ENCODE results near the gene LARP4. TPM values are rescaled to one million over a fixed set of nuclear protein-coding genes. Genes with fewer than 3 reads are reported as not detected.

LARP4 gene
- total and polyA plus RNA-seq, 2 donors (not counting 1 experiment from before 2014, with no cell fraction given), result 33.9 TPM

DNA sequence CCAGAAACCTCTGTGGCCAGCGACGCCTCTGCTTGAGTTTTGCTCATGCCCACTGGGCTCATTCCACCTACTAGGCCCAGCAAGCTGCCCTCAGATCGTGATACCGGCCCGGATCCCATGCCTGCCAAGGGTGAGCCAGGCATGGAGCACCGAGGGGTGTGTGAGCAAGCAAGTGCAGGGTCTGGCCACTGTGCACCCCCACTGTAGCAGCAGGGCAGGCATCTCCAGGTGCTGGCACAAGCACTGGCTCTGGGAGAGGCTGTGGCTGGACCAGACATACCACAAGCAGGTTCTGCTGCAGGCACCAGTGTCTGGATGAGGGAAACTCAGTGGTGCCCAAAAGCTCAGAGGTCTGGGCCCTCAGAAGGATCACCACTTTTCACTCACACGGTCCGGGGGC, 24.9 kb upstream of the LARP4 start:
- Histone ChIP-seq H3K9me3 (ENCODE audit: control insufficient read depth, insufficient read depth, low read depth, low read length) (no peaks in the 10 kb centered on the region), H4K20me1 (ENCODE audit: control insufficient read depth, extremely low read depth, insufficient read depth, low read length) (no peaks in the 10 kb centered on the region), H2AFZ (ENCODE audit: low read length) (no peak overlapping the region), H3K27ac (ENCODE audit: insufficient read depth, low read length) (no peak overlapping the region), H3K4me1 (ENCODE audit: control insufficient read depth, extremely low read depth, insufficient read depth, low read length) (no peaks in the 10 kb centered on the region), H3K9ac (ENCODE audit: insufficient read depth, low read length) (no peak overlapping the region), H3K27me3 (ENCODE audit: control insufficient read depth, insufficient read depth, low read length) (no peaks in the 10 kb centered on the region), H3K4me2 (ENCODE audit: extremely low read depth, insufficient read depth, low read length) (no peak overlapping the region), H3K36me3 (ENCODE audit: control insufficient read depth, insufficient read depth, low read length) (no peaks in the 10 kb centered on the region), H3K4me3 (replicated peaks in 1 of 4; ENCODE audit: control extremely low read depth in 1 of 4, insufficient read depth in 1 of 4, low read depth in 3 of 4, low read length in 4 of 4) (no peak overlapping the region), H3K79me2 (ENCODE audit: control insufficient read depth, insufficient read depth, low read length) (no peaks in the 10 kb centered on the region)
- DNase-seq (ENCODE audit: low read depth in 2 of 2), result no peak
- TF ChIP-seq, protein P1, sequence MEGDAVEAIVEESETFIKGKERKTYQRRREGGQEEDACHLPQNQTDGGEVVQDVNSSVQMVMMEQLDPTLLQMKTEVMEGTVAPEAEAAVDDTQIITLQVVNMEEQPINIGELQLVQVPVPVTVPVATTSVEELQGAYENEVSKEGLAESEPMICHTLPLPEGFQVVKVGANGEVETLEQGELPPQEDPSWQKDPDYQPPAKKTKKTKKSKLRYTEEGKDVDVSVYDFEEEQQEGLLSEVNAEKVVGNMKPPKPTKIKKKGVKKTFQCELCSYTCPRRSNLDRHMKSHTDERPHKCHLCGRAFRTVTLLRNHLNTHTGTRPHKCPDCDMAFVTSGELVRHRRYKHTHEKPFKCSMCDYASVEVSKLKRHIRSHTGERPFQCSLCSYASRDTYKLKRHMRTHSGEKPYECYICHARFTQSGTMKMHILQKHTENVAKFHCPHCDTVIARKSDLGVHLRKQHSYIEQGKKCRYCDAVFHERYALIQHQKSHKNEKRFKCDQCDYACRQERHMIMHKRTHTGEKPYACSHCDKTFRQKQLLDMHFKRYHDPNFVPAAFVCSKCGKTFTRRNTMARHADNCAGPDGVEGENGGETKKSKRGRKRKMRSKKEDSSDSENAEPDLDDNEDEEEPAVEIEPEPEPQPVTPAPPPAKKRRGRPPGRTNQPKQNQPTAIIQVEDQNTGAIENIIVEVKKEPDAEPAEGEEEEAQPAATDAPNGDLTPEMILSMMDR (conservative IDR thresholded peaks at IDR 0.05 in 1 of 2, IDR thresholded peaks at IDR 0.05 in 1 of 2; ENCODE audit: low read depth in 1 of 2, low read length in 2 of 2), result no peak
- TF ChIP-seq EZH2 (IDR thresholded peaks at IDR 0.05; ENCODE audit: low read length, missing control alignments), result no peak

- H3K4me1 ChIP-seq (ENCODE audit: control insufficient read depth, extremely low read depth, insufficient read depth, low read length), result no peaks in the 10 kb centered on the region
- no peak for DNase-seq (ENCODE audit: low read depth in 2 of 2)
- H3K27me3 ChIP-seq (ENCODE audit: control insufficient read depth, insufficient read depth, low read length), result no peaks in the 10 kb centered on the region
- no peaks in the 10 kb centered on the region for H3K36me3 ChIP-seq (ENCODE audit: control insufficient read depth, insufficient read depth, low read length)
- no peaks in the 10 kb centered on the region for H3K79me2 ChIP-seq (ENCODE audit: control insufficient read depth, insufficient read depth, low read length)
- H3K27ac ChIP-seq (ENCODE audit: insufficient read depth, low read length), result no peak overlapping the region
- TF ChIP-seq, protein P1 (conservative IDR thresholded peaks at IDR 0.05 in 1 of 2, IDR thresholded peaks at IDR 0.05 in 1 of 2; ENCODE audit: low read depth in 1 of 2, low read length in 2 of 2), result no peak
- no peaks in the 10 kb centered on the region for H4K20me1 ChIP-seq (ENCODE audit: control insufficient read depth, extremely low read depth, insufficient read depth, low read length)
- H3K9ac ChIP-seq (ENCODE audit: insufficient read depth, low read length), result no peak overlapping the region
- no peaks in the 10 kb centered on the region for H3K9me3 ChIP-seq (ENCODE audit: control insufficient read depth, insufficient read depth, low read depth, low read length)
- no peak overlapping the region for H3K4me2 ChIP-seq (ENCODE audit: extremely low read depth, insufficient read depth, low read length)
- H3K4me3 ChIP-seq (replicated peaks in 1 of 4; ENCODE audit: control extremely low read depth in 1 of 4, insufficient read depth in 1 of 4, low read depth in 3 of 4, low read length in 4 of 4), result no peak overlapping the region
- H2AFZ ChIP-seq (ENCODE audit: low read length), result no peak overlapping the region
Measured at GRCh38 chr12:50380761-50381325, 19.8 kb upstream of the LARP4 start.

- peaks cover 13% of the 10 kb centered on the region for H3K4me1 ChIP-seq (ENCODE audit: control insufficient read depth, extremely low read depth, insufficient read depth, low read length)
- H3K36me3 ChIP-seq (ENCODE audit: control insufficient read depth, insufficient read depth, low read length), result no peaks in the 10 kb centered on the region
- no peak overlapping the region for H3K9ac ChIP-seq (ENCODE audit: insufficient read depth, low read length)
- no peaks in the 10 kb centered on the region for H4K20me1 ChIP-seq (ENCODE audit: control insufficient read depth, extremely low read depth, insufficient read depth, low read length)
- H3K79me2 ChIP-seq (ENCODE audit: control insufficient read depth, insufficient read depth, low read length), result no peaks in the 10 kb centered on the region
- peak in 1 of 2 donors; percentile 56 for DNase-seq (ENCODE audit: low read depth in 2 of 2)
- peak overlapping the region; percentile 61 for H2AFZ ChIP-seq (ENCODE audit: low read length)
- no peak for TF ChIP-seq EZH2 (IDR thresholded peaks at IDR 0.05; ENCODE audit: low read length, missing control alignments)
- TF ChIP-seq, protein P1 (conservative IDR thresholded peaks at IDR 0.05 in 1 of 2, IDR thresholded peaks at IDR 0.05 in 1 of 2; ENCODE audit: low read depth in 1 of 2, low read length in 2 of 2), result no peak
- no peaks in the 10 kb centered on the region for H3K9me3 ChIP-seq (ENCODE audit: control insufficient read depth, insufficient read depth, low read depth, low read length)
- H3K27ac ChIP-seq (ENCODE audit: insufficient read depth, low read length), result no peak overlapping the region
- H3K4me3 ChIP-seq (replicated peaks in 1 of 4; ENCODE audit: control extremely low read depth in 1 of 4, insufficient read depth in 1 of 4, low read depth in 3 of 4, low read length in 4 of 4), result no peak overlapping the region
- H3K27me3 ChIP-seq (ENCODE audit: control insufficient read depth, insufficient read depth, low read length), result no peaks in the 10 kb centered on the region
- H3K4me2 ChIP-seq (ENCODE audit: extremely low read depth, insufficient read depth, low read length), result peak overlapping the region; percentile 52
Measured at GRCh38 chr12:50387487-50387886, 13.2 kb upstream of the LARP4 start.
